GM18507 (cell line): ENCODE measurements around the gene ANKRD33B.
A peak's percentile ranks its signal among the peaks of the same experiment; 100 is the strongest.
"Not testable (repeated sequence)": the region's sequence is repeated elsewhere in the genome, so short reads cannot be mapped to it uniquely, and the experiment has no call there.

Experiments
- DNase-seq: peaks from one replicate; pipeline ENCODE4 v3.0.0; 2011; ENCODE audit warnings: low read depth; ENCODE audit not compliant: insufficient read length; ENCODE audit errors: extremely low spot score
- FAIRE-seq: peaks from 2 replicates; lab custom pipeline; 2011; peaks lifted over from hg19 to GRCh38; lab: Jason Lieb, UNC

ANKRD33B gene

GRCh38 chr5:10553476-10553875 lies 10.4 kb upstream of the ANKRD33B start:
- FAIRE-seq (no peak), DNase-seq (no peak)

- DNase-seq = no peak
Observed at GRCh38 chr5:10555277-10555684, 8.6 kb upstream of the ANKRD33B start.

GRCh38 chr5:10556289-10556807 lies 7.5 kb upstream of the ANKRD33B start:
- DNase-seq = no peak
- FAIRE-seq = no peak

More at GRCh38 chr5:10555277-10555684, 8.6 kb upstream of the ANKRD33B start:
- no peak for FAIRE-seq

GRCh38 chr5:10556893-10557746 lies 6.8 kb upstream of the ANKRD33B start:
- DNase-seq (no peak), FAIRE-seq (no peak)

- DNase-seq (no peak), FAIRE-seq (no peak)
Observed at GRCh38 chr5:10559151-10559550, 4.7 kb upstream of the ANKRD33B start.

GRCh38 chr5:10559871-10560270 lies 4.0 kb upstream of the ANKRD33B start:
- DNase-seq (no peak), FAIRE-seq (no peak)

- DNase-seq = no peak
- FAIRE-seq = peak; percentile 56
Observed at GRCh38 chr5:10562201-10563109, 1.4 kb upstream of the ANKRD33B start.

GRCh38 chr5:10563110-10563944 lies 543 bp upstream of the ANKRD33B start:
- DNase-seq (no peak), FAIRE-seq (no peak)

GRCh38 chr5:10564838-10565784 lies 1.2 kb downstream of the ANKRD33B start:
- FAIRE-seq (no peak), DNase-seq (no peak)

- DNase-seq (no peak), FAIRE-seq (peak; percentile 47)
Observed at GRCh38 chr5:10565785-10566542, 2.1 kb downstream of the ANKRD33B start.

- DNase-seq = no peak
- FAIRE-seq = no peak
Observed at GRCh38 chr5:10566543-10567068, 2.7 kb downstream of the ANKRD33B start.

GRCh38 chr5:10567121-10567591 lies 3.3 kb downstream of the ANKRD33B start:
- DNase-seq (no peak), FAIRE-seq (peak; percentile 63)

- DNase-seq (no peak), FAIRE-seq (no peak)
Observed at GRCh38 chr5:10567781-10568321, 4.0 kb downstream of the ANKRD33B start.

- not testable (repeated sequence) for DNase-seq, FAIRE-seq
Observed at GRCh38 chr5:10570540-10570939, 6.7 kb downstream of the ANKRD33B start.

- FAIRE-seq (no peak), DNase-seq (no peak)
Observed at GRCh38 chr5:10572451-10572850, 8.6 kb downstream of the ANKRD33B start.

- FAIRE-seq (no peak), DNase-seq (no peak)
Observed at GRCh38 chr5:10573487-10574145, 9.7 kb downstream of the ANKRD33B start.
